GM13976 (cell line): Measurements from ENCODE around the gene LIMK1.

Source experiments
- DNase-seq: peaks from one replicate; pipeline ENCODE4 v3.0.0; 2012; ENCODE audit warnings: low spot score
- CTCF ChIP-seq: IDR thresholded peaks from 2 replicates; pipeline ENCODE4 v1.5.1; 2012; ENCODE audit warnings: borderline replicate concordance, mild to moderate bottlenecking; ENCODE audit not compliant: insufficient read depth; ENCODE audit errors: extremely low read depth, missing control alignments, control extremely low read depth
- in situ Hi-C: fragments of 300-500 bp; cut with MboI; formaldehyde crosslinking; loops from one replicate; pipeline ENCODE4 v1.12.0; 2022; ENCODE audit warnings: low sequenced_read_pairs, mixed read lengths, inconsistent platforms; ENCODE audit not compliant: unreplicated experiment

The LIMK1 gene

DNA sequence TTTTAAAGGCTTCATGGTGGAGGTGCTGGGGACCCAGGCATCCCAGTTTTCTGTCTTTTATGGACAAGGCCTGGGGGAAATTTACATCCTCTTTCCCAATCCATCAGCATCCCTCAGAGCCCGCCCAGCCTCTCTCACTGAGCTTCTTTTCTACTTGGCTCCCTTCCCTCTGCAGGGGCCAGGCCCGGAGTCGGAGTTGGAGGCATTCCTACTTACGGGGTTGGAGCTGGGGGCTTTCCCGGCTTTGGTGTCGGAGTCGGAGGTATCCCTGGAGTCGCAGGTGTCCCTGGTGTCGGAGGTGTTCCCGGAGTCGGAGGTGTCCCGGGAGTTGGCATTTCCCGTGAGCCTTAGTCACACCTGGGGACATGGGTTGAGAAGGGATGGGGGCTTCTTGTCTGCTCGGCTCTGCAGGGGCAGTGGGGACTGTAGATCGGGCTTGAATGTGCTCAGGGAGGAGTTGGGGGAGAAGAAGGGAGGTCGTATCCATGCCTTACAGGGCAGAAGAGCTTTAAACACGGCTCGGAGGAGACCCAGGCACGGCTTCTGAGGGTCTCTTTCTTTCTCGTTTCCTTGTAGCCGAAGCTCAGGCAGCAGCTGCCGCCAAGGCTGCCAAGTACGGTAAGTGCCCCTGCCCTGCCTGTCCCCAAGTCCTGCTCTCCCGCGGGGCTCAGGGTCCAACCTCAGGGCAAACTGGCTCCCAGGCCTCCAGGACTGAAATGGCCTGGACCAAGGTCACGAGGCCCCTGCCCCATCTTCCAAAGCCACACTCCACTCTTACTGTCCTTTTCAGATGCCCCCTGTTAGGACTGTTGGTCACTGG is 27.3 kb upstream of the LIMK1 start:
- no peak for DNase-seq
- in situ Hi-C loops: no loop called here
- TF ChIP-seq CTCF: no peak

DNA sequence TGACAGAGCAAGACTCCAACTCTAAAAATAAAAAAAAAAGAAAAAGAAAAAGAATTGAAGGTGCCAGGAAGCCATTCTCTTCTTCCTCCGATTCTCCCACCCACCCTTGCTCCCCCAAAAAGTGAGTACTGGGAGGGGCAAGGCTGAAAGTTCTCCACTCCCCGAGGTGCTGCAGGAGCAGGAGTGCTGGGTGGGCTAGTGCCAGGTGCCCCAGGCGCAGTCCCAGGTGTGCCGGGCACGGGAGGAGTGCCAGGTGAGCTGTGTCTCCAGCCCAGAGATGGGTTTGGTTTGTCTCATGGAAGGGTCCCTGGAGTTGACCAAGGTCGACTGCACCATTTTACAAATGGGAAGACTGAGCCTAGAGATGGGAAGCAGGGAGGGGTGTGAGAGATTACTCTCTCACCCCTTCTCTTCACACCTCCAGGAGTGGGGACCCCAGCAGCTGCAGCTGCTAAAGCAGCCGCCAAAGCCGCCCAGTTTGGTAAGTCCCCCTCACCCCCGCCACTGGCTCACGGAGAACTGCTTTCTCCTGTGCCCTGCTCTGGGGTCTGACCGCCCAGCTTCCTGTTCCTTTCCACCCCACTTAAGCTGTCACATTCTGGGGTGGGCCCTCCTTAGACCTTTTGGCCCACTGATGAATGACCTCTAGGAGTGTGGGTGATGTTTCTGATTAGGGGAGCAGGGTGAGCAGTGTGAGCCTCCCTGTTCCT is 26.2 kb upstream of the LIMK1 start:
- in situ Hi-C loops: no loop called here
- no peak for DNase-seq

GRCh38 chr7:74057987-74058386 is 25.6 kb upstream of the LIMK1 start:
- in situ Hi-C loops: no loop called here
- no peak for DNase-seq
- no peak for TF ChIP-seq CTCF

More for the DNA sequence above, 26.2 kb upstream of the LIMK1 start:
- TF ChIP-seq CTCF: no peak

- no peak for TF ChIP-seq CTCF
- in situ Hi-C loops: no loop called here
- no peak for DNase-seq
Observed at GRCh38 chr7:74058486-74058885, 25.1 kb upstream of the LIMK1 start.

- in situ Hi-C loops: no loop called here
- DNase-seq: no peak
- no peak for TF ChIP-seq CTCF
Observed at GRCh38 chr7:74059037-74059436, 24.6 kb upstream of the LIMK1 start.

DNA sequence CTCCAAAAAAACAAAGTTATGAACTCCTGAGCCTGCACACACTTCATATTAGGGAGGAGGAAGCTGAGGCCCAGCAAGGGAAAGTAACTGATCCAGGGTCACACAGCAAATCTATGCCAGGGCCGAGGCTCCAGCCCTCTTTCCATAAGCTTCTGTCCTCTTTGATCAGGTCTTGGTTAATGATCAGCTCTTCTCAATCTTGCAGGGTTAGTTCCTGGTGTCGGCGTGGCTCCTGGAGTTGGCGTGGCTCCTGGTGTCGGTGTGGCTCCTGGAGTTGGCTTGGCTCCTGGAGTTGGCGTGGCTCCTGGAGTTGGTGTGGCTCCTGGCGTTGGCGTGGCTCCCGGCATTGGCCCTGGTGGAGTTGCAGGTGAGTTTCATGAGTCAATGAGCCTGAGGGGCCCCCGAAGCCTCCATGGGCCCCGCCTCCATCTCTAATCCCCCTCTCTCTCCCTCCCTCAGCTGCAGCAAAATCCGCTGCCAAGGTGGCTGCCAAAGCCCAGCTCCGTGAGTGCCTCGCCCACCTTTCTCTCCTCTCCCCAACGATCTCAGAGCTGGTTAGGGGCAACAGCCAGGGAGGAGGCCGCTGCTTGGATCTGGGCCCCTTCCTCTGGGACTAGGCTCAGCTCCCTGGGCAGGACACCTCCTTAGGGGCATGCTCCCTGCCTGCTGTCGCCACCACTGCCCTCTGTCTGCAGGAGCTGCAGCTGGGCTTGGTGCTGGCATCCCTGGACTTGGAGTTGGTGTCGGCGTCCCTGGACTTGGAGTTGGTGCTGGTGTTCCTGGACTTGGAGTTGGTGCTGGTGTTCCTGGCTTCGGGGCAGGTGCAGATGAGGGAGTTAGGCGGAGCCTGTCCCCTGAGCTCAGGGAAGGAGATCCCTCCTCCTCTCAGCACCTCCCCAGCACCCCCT is 23.7 kb upstream of the LIMK1 start:
- in situ Hi-C loops: loop anchor here (10.0 kb wide), 1 partner anchor 345 kb away; no protein-coding TSS in a partner anchor
- no peak for DNase-seq
- TF ChIP-seq CTCF: no peak
